SJSA1 (cell line): ENCODE measurements around the gene RUNX1. TPM values are rescaled to one million over a fixed set of nuclear protein-coding genes. Genes with fewer than 3 reads are reported as not detected.
A peak's percentile ranks its signal among the peaks of the same experiment; 100 is the strongest.

Experiments
- DNase-seq, 2 experiments: peaks; one replicate each; pipeline ENCODE4 v3.0.0-alpha.2; 2015 to 2020; ENCODE audit warnings: low spot score in 2 of 2, low read depth in 1 of 2
- H3K27ac ChIP-seq: fragments of 250-450 bp; sonication (Bioruptor Pico); 2 replicates; pipeline ENCODE4 v1.5.1; 2020; ENCODE audit warnings: mild to moderate bottlenecking, moderate library complexity
- H3K27me3 ChIP-seq: fragments of 250-450 bp; sonication (Bioruptor Pico); replicated peaks from 2 replicates; pipeline ENCODE4 v1.5.1; 2020; ENCODE audit warnings: mild to moderate bottlenecking, moderate library complexity
- H3K36me3 ChIP-seq: fragments of 250-450 bp; sonication (Bioruptor Pico); 2 replicates; pipeline ENCODE4 v1.5.1; 2020; ENCODE audit warnings: mild to moderate bottlenecking
- H3K4me1 ChIP-seq: fragments of 250-450 bp; sonication (Bioruptor Pico); replicated peaks from 2 replicates; pipeline ENCODE4 v1.6.1; 2021; ENCODE audit warnings: mild to moderate bottlenecking
- H3K4me3 ChIP-seq: fragments of 250-450 bp; sonication (Bioruptor Pico); 2 replicates; pipeline ENCODE4 v1.5.1; 2020; ENCODE audit warnings: mild to moderate bottlenecking
- H3K9me3 ChIP-seq: fragments of 250-450 bp; sonication (Bioruptor Pico); replicated peaks from 2 replicates; pipeline ENCODE4 v1.5.1; 2020; ENCODE audit warnings: mild to moderate bottlenecking
- total RNA-seq: library from RNA; depleted of rRNA; stranded (reverse); fragments of >200 nt; shearing (Covaris generic); gene quantifications from 2 replicates; pipeline ENCODE4 v1.2.3, GENCODE V29; 2014

RUNX1 gene
- total RNA-seq, 1 experiment from 2014 or later = 18.0 TPM

GRCh38 chr21:34830386-34831170 is 218.5 kb downstream of the RUNX1 start:
- Histone ChIP-seq H3K27me3 (no peaks in the 10 kb centered on the region), H3K4me3 (no peak overlapping the region), H3K4me1 (peaks cover 8% of the 10 kb centered on the region), H3K36me3 (peaks cover 100% of the 10 kb centered on the region), H3K27ac (no peak overlapping the region), H3K9me3 (no peaks in the 10 kb centered on the region)
- DNase-seq = peak in 1 of 2 experiments; percentile 11

DNA sequence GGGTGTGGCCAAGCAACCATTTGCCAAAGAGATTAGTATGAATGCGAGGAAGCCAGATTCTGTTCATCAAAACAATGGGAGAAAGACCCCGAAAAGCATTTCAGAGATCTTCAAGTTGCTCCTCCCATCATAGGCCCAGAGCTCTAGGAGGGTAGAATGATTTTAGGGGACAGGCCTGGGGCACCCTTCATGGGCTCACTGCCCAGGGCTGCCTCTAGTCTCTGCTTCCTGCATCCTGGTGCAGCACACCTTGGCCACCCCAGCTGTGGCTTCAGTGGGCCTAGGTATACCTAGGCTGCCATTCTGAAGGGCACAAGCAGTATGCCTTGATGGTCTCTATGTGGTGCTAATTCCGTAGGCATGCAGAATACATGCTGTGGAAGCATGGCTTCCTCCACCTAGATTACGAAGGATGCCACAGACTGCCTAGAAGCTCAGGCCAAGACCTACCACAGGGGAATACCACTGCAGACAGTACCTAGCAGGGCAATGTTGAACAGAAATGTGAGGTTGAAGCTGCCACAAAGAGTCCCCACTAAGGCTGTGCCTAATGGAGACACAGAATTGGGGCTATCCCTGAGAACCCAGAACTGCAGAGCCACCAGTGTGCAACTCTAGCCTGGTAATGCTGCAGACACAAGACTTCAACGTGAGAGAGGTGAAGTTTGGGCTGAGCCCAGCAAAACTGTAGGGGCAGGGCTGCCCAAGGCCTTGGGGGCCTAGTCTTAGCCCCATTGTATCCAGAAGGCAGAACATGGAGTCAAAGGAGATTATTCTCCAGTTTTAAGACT is 221.5 kb downstream of the RUNX1 start:
- Histone ChIP-seq H3K36me3 (peaks cover 100% of the 10 kb centered on the region), H3K27ac (no peak overlapping the region), H3K9me3 (no peaks in the 10 kb centered on the region), H3K27me3 (no peaks in the 10 kb centered on the region), H3K4me1 (no peaks in the 10 kb centered on the region), H3K4me3 (no peak overlapping the region)
- DNase-seq = peak in 1 of 2 experiments; percentile 22

DNA sequence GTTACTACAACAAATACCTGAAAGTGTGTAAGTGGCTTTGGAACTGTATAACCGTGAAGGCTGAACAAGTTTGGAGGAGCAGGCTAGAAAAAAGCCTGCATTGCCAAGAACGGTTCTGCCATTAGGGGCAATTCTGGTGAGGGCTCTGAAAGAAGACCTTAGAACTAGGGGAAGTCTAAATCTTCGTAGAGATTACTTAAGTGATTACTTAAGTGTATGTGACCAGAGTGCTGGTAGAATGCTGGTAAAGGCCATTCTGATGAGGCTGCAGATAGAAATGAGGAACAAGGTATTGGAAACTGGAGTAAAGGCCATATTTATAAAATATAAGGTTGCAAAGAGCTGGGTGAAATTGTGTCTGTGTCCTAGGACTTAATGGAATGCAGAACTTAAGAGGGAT is 222.3 kb downstream of the RUNX1 start:
- Histone ChIP-seq H3K27me3 (no peaks in the 10 kb centered on the region), H3K9me3 (no peaks in the 10 kb centered on the region), H3K27ac (no peak overlapping the region), H3K4me3 (no peak overlapping the region), H3K36me3 (peaks cover 100% of the 10 kb centered on the region), H3K4me1 (no peaks in the 10 kb centered on the region)
- peak in 1 of 2 experiments; percentile 1 for DNase-seq

- no peak overlapping the region for H3K27ac ChIP-seq
- H3K36me3 ChIP-seq = peaks cover 100% of the 10 kb centered on the region
- peak in 1 of 2 experiments; percentile 0 for DNase-seq
Measured at GRCh38 chr21:34825948-34826548, 223.1 kb downstream of the RUNX1 start.

GRCh38 chr21:34825101-34825500 is 224.0 kb downstream of the RUNX1 start:
- H3K36me3 ChIP-seq = peaks cover 100% of the 10 kb centered on the region

More at GRCh38 chr21:34825948-34826548, 223.1 kb downstream of the RUNX1 start:
- Histone ChIP-seq H3K4me3 (no peak overlapping the region), H3K27me3 (no peaks in the 10 kb centered on the region), H3K4me1 (no peaks in the 10 kb centered on the region), H3K9me3 (no peaks in the 10 kb centered on the region)

DNA sequence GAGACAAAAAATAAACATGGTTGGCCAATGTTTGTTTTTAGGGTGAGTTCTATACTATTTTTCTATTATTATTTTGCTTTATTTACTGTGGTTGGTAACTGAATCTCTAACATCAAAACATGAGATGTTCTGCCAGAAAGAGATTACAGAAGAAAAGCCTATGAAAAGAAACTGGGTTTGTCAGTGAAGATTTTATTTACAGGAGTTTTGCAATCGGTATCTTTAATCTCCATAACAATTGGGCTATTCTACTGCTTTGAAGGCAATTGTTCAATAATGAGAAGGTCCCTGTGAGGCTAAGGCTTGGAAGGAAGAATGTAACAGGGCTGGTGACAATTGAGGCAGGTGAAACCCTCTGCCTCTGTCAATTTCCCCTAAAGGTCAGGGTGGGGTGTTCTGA is 224.8 kb downstream of the RUNX1 start:
- Histone ChIP-seq H3K36me3 (peaks cover 100% of the 10 kb centered on the region), H3K4me1 (no peaks in the 10 kb centered on the region)
- DNase-seq = no peak

More at GRCh38 chr21:34825101-34825500, 224.0 kb downstream of the RUNX1 start:
- H3K9me3 ChIP-seq = no peaks in the 10 kb centered on the region
- no peaks in the 10 kb centered on the region for H3K27me3 ChIP-seq
- no peaks in the 10 kb centered on the region for H3K4me1 ChIP-seq
- no peak overlapping the region for H3K4me3 ChIP-seq
- DNase-seq = peak in 1 of 2 experiments; percentile 5
- H3K27ac ChIP-seq = no peak overlapping the region

GRCh38 chr21:34822942-34823341 is 226.2 kb downstream of the RUNX1 start:
- Histone ChIP-seq H3K27me3 (no peaks in the 10 kb centered on the region), H3K9me3 (no peaks in the 10 kb centered on the region), H3K4me3 (no peak overlapping the region), H3K27ac (no peak overlapping the region), H3K4me1 (no peaks in the 10 kb centered on the region), H3K36me3 (peaks cover 100% of the 10 kb centered on the region)
- DNase-seq = peak in 1 of 2 experiments; percentile 38

More for the DNA sequence above, 224.8 kb downstream of the RUNX1 start:
- H3K27me3 ChIP-seq = no peaks in the 10 kb centered on the region
- no peaks in the 10 kb centered on the region for H3K9me3 ChIP-seq
- no peak overlapping the region for H3K4me3 ChIP-seq
- H3K27ac ChIP-seq = no peak overlapping the region

DNA sequence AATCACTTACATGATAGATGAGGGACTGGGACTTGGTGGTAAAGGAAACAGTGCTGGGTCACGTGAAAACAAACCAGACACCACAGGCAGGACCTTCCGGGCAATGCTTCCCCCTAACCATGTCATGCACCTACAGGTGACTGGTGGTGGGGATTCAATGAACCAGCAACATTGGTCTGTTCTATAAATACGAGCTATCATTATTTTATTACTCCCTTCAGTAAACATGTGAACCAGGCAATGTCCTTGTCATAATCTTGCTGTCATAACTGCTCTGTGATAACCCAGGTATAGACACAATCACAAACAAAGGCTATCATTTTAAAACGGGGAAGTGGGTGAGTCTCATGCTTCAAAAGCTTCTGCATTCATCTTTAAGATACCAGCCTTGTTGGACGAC is 226.9 kb downstream of the RUNX1 start:
- Histone ChIP-seq H3K36me3 (peaks cover 100% of the 10 kb centered on the region), H3K4me1 (peaks cover 1% of the 10 kb centered on the region), H3K4me3 (no peak overlapping the region), H3K9me3 (no peaks in the 10 kb centered on the region), H3K27ac (no peak overlapping the region), H3K27me3 (no peaks in the 10 kb centered on the region)
- no peak for DNase-seq

DNA sequence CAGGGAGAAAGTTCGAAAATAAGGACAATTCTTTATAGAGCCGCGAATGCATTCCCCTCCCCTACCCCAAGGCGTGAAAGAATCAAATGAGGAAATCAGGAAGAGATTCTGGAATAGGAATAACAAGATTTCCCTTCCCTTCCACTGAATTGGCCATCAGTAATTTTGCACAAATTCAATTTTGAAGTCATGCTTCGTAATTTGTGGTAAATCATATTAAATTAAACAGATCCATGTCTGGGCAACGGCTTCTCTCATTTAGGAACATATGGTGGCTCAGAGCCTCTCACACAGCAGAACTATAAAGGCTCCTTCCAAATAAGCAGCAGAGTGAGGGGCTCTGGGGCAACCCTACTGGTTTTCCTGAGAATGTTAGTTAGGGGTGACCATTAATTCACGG is 227.4 kb downstream of the RUNX1 start:
- Histone ChIP-seq H3K27me3 (no peaks in the 10 kb centered on the region), H3K4me3 (no peak overlapping the region), H3K36me3 (peaks cover 100% of the 10 kb centered on the region), H3K27ac (no peak overlapping the region), H3K4me1 (peaks cover 6% of the 10 kb centered on the region), H3K9me3 (no peaks in the 10 kb centered on the region)
- no peak for DNase-seq

DNA sequence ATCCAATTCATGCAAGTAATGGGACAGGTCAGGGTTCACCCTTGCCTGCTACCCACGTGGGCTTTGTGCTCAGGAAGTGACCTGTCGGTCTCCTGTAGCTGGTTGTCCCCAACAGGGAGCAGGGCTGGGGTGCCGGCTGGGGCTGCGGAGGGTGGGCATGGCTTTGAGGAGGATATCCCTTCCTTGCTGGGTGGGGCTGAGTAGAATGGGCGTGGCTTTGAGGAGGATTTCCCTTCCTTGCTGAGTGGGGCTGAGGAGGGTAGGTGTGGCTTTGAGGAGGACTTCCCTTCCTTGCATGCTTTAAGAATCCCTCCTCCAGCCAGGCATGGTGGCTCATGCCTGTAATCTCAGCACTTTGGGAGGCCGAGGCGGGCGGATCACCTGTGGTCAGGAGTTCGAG is 229.1 kb downstream of the RUNX1 start:
- Histone ChIP-seq H3K36me3 (peaks cover 97% of the 10 kb centered on the region), H3K4me3 (no peak overlapping the region)

GRCh38 chr21:34819357-34819999 is 229.6 kb downstream of the RUNX1 start:
- DNase-seq = no peak
- Histone ChIP-seq H3K36me3 (peaks cover 93% of the 10 kb centered on the region), H3K4me3 (no peak overlapping the region), H3K27ac (no peak overlapping the region), H3K9me3 (no peaks in the 10 kb centered on the region), H3K4me1 (peaks cover 28% of the 10 kb centered on the region), H3K27me3 (no peaks in the 10 kb centered on the region)

More for the DNA sequence above, 229.1 kb downstream of the RUNX1 start:
- Histone ChIP-seq H3K27me3 (no peaks in the 10 kb centered on the region), H3K4me1 (peaks cover 22% of the 10 kb centered on the region), H3K27ac (no peak overlapping the region), H3K9me3 (no peaks in the 10 kb centered on the region)
- DNase-seq = no peak

GRCh38 chr21:34818662-34819158 is 230.4 kb downstream of the RUNX1 start:
- no peaks in the 10 kb centered on the region for H3K27me3 ChIP-seq
- H3K27ac ChIP-seq = no peak overlapping the region
- peaks cover 93% of the 10 kb centered on the region for H3K36me3 ChIP-seq
- H3K9me3 ChIP-seq = no peaks in the 10 kb centered on the region
- no peak overlapping the region for H3K4me3 ChIP-seq
- DNase-seq = peak in 1 of 2 experiments; percentile 16
- peaks cover 36% of the 10 kb centered on the region for H3K4me1 ChIP-seq
